ENCODE data around the gene IAH1.

The IAH1 gene, protein sequence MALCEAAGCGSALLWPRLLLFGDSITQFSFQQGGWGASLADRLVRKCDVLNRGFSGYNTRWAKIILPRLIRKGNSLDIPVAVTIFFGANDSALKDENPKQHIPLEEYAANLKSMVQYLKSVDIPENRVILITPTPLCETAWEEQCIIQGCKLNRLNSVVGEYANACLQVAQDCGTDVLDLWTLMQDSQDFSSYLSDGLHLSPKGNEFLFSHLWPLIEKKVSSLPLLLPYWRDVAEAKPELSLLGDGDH

DNA sequence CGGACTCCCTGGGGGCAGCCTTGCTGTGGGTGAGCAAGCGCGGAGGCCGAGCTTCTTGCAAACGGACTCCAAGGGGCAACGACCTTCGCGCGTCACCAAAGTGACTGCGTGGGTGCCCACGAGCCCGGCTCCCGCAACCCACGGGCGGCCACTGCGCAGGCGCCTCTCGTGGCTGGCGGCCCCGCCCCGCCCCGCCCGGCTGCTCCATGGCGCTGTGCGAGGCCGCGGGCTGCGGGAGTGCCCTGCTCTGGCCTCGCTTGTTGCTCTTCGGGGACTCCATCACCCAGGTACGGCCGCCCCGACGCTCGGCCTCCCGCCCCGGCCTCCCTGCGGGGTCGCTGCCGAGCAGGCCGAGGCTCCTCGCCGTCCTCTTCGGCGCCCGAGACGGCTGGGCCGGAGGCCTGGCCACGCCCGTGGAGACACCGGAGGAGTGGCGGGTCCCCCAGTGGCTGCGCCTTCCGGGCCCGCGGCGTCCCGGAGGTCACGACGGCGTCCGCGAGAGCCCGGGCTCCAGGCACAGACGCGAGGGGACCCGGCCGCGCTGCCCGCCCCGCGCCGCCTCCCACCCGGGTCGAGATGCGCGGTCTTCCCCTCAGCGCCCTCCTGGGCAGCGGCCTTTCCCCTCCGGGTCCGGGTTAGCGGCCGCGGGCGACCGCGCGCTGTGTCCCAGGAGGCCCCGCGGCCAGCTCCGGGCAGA lies at the start of gene IAH1:
IAH1 (plus strand) TSS at position 191 of the 697 bp plus-strand sequence; CDS start at position 207, 16 bp downstream.
- DNase-seq: no peak

DNA sequence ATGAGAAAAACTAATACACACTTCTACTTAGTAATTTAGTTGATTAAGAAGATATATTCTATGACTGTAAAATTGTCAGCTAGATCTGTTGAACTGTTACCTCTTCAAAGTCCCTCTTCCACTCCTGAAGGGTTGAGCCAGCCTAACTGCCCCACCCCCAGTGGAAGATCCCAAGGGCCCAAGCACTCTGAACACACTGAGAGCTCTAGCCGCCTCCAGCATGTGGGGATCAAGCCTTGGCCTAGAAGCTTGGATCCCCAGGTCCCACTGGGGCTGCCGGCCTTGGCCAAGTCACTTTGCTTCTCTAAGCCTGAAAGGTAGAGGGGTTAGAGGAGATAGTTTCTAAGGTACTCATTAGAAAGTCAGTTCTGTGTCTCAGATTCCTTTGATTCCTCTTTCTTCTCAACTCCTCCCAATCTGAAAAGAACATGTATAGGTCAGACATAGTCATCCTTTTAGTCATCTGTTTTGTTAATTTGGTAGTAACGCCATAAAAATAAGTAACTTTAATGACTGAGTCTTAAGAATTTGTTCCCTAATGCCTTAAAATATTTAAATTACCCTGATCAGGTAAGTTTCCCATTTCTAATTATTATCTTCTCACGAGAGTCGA lies 45.3 kb upstream of the IAH1 start:
- DNase-seq: no peak

DNA sequence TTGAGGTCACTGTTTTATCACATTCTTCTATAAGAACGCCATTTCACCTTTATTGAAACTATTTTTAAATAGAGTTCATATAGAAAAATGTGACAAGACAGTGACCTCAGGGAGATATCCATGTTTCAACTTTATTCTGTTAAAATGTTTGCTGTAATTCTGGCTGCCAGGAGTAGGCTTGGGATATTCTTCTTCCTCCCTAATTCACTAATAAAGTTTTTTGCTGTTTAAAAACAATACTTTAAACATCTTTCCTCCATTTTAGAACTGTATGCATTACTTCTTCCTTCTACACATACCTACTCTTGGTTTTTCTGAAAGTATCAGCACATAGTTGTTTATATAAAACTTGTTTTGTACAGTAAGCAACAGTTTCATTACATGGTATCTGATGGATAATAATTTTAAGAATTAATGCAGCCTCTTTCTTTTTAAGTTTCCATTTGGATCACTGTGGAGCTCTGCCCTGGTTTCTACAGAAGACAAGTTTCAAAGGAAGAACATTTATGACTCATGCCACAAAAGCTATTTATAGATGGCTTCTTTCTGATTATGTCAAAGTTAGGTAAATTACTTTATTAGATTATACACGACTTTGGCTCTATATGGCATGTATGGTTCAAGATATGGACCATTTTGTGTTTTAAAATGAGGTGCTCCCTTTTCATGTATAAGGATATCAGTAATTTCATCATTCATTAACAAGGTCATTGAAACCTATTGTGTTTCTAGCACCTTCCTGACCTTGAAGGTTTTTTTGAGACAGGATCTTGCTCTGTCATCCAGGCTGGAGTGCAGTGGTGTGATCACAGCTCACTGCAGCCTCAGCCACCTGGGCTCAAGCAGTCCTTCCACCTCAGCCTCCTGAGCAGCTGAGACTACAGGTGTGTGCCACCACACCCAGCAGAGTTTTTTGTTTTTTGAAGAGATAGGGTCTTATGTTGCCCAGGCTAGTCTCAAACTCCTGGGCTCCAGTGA lies 43.7 kb upstream of the IAH1 start:
- no peak for DNase-seq

DNA sequence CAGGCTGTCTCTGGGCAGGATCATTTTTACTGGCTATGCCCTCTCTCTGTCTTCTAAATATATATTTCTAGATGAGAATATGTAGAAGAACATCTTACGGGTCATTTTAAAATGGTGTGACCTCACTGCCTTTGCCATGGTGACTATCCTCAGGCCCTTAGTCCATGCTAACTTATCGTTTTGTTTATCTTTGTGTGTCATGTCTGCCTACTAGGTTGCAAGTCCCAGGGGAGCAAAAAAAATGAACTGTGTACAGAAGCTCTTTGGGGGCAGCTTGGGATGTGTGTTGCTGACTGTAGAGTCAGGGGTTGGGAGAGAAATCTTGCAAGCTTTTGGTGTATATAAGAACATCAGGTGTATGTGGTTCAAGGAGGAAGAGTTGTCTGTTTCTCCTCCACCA lies 39.9 kb upstream of the IAH1 start:
- no peak for DNase-seq

DNA sequence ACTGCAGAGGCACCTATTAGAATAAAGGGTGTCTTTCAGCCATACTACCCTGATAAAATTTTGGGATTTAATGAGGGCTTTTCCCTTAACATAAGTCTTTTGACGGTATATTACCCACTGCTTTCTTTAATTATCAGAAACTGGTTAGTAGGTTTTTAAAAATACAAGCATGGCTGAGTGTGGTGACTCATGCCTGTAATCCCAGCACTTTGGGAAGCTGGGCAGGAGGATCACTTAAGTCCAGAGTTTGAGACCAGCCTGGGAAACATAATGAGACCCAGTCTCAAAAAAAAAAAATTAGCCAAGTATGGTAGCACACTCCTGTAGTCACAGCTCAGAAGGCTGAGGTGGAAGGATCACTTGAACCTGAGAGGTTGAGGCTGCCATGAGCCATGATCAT lies 34.8 kb upstream of the IAH1 start:
- DNase-seq: no peak

DNA sequence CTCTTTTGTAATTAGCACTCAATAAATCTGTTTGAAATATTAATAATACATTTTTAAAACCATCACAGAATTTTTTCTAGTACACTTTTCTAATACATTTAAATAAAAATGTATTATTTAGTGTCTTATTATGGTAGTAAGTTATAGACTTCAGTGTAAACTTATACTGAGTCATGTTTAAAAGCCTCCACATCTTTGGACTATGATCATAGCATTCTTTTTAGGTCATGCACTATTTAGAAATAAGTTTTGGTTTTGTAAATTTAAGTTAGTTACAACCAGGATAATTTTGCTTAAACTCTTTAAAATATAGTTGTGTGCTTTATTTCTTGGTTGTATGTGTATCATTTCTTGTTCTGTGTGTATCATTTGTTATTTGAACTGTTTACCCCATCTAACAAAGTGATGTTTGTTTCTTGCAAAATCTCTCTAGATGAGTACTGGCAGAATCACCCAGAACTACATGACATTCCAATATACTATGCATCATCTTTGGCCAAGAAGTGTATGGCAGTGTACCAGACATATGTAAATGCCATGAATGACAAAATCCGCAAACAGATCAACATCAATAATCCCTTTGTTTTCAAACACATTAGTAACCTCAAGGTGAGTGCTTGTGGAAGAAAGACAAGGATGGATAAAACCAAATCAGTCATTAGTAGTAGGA lies 34.2 kb upstream of the IAH1 start:
- DNase-seq: no peak

DNA sequence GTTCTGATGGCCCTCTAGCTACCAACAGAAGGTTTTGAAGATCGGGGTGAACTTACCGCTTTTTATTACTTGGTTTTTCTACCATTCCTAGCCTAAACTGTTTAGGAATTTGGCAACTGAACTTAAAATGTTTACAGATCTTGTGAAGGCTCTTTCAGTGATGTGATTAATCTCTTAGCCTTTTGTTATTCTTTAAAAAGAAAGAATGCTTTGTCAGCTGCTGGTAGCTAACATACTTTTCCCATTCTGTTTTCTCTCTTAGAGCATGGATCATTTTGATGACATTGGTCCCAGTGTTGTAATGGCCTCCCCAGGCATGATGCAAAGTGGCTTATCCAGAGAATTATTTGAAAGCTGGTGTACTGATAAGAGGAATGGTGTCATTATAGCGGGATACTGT lies 32.8 kb upstream of the IAH1 start:
- no peak for DNase-seq

DNA sequence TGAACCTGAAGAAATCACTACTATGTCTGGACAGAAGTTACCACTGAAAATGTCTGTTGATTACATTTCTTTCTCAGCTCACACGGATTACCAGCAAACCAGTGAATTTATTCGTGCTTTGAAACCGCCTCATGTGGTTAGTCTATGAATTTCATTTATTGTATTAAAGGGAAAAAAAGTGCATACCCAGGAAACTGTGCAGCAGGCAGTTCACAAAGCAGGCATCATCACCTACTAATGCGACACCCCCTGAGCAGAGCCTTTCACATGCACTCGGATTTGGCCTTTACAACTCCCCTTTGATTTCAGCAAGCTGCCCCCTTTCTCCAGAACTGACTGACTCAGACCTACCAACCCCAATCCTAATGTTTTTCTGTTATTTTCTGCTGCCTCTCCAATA lies 30.8 kb upstream of the IAH1 start:
- no peak for DNase-seq

DNA sequence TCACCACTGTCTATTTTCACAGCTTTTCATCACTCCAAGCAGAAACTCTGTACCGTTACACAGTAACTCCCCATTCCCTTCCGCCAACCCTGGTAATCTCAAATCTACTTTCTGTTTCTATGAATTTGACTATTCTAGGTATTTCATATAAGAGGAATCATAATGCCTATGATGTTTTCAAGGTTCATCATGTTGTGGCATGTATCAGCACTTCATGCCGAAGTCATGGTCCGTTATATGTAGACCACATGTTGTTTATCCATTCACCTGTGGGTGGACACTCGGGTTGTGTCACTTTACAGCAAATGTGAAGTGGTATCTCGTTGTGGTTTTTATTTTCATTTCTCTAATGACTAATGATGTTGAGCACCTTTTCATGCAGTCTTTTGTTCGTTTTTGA lies 29.3 kb upstream of the IAH1 start:
- no peak for DNase-seq

DNA sequence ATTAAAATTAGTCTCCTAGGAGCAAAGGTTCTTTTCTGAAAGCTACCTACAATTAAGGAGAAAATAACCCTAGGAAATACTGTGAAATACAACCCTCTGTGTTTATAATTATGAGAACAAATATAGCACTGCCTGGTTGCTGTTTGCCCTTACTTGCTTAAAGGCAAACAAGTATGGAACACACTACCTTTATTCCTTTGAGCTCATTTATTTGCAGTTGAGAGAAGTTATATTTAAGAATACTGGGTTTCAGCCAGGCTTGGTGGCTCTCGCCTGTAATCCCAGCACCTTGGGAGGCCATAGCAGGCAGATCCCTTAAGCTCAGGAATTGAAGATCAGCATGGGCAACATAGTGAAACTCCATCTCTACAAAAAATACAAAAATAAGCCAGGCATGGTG lies 23.1 kb upstream of the IAH1 start:
- no peak for DNase-seq

DNA sequence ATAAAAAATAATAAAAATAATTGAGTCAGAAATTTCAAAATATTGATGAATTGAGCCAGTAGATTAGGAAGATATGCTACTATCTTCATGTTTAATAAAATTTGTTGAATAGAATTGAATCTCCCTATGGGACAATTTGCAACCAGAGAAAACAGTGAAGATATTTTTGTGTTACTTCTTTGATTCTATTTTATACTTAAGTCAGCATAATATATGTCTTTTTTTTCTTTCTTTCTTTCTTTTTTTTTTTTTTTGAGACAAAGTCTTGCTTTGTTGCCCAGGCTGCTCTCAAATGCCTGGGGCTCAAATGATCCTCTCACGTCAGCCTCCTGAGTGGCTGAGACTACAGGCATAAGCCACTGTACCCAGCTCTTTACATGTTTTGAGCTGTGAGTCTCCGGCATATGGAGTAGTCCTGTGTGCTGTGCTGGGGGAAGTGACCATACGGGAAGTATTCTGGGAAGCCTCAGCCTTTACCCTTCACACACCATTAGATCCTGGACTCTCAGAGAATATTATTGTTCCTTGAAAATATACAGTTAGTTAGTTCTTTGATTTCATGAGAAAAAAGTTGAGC lies 13.8 kb upstream of the IAH1 start:
- no peak for DNase-seq

DNA sequence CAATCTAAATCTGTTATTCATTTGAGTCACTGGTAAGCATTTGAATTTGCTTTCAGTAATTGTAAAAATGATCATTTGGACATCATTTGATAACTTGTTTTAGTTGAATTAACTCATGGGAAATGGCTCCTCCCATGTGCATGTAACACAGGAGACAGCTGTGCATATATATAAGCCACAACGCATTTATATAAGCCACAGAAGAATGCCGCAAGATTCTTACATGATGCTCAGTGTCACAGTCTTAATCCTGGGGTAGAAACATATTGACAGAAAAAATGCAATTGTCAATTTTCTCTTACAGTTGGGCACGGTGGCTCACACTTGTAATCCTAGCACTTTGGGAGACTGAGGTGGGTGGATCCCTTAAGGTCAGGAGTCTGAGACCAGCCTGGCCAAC lies 13.3 kb upstream of the IAH1 start:
- DNase-seq: no peak

DNA sequence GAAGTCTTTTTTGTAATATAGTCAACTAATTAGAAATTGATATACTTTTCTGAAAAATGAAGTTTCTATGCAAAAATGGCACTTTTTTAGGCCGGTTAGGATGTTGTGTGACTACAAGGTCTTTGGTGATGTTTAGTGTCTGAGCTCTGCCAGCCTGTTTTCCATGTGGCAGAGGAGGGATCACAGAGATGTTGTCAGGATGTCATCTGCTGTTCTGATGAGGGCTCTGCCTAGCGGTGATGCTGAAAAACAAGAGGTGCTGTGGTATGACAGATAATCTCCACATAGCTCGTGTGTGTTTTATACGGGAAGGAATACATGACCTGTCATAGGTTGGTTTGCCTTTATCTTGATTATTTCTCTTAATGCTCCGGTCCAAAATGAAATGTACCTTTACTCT lies 12.0 kb upstream of the IAH1 start:
- DNase-seq: no peak

DNA sequence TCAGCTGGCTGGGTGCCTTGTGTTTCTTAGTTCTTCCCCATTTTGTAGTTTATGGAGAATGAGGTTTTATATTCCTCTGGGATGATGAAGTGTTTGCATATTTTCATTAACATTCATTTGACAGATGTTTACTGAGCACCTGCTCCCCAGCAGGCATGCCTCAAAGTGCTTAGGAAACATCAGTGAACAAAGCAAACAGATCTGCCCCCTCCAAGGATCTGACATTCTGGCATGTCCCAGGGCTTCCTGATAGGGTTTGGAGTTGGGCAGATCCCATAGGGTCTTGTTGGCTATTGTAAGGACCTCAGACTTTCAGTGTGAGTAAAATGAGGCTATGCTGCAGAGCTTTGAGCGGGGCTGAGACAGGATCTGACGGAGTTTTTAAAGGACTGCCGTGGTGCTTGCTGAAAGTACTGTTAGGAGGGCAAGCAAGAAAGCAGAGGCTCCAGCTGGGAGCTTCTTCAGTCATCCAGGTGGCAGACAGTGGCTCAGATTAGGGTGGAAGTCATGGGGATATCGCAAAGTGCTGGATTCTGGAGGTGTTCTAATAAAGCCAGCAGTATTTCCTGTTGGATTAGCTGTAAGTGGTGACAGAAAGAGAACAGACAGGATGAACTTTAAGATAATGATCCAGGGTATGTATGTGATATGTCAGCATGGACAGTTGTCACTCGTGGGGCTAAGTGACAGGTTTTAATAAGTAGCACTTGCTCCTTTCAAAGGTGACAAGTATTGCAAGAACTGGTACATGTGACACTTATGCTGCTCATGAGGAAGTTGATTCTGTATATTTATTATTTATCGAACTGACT lies 11.3 kb upstream of the IAH1 start:
- no peak for DNase-seq

DNA sequence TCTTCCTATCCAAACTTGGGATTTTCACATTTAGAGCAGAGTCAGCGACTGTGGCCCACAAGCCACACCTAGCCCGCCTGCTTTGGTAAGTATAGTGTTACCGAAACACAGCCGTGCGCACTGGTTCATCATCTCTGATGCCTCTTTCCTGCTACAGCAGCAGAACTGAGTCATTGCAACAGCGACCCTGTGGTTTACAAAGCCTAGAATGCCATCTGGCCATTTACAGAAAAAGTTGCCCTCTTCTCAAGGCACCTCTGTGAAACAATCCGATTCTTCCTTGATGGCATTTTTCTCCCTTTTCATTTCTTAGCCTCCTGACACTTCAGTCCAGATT lies 10.7 kb upstream of the IAH1 start:
- no peak for DNase-seq

DNA sequence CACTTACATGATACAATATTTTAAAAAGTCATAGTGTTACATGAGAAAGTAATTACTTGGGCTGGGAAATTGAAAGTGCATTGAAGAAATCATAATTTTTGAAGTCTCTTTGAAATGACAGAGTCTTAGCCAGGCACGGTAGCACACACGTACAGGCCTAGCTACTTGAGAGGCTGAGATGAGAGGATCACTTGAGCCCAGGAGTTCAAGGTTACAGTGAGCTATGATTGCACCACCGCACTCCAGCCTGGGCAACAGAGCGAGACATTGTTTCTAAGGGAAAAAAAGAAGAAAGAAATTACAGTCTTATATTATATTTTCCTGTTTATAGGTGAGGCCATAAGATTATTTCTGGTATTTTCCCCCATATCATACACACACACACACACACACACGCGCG lies 9.2 kb upstream of the IAH1 start:
- no peak for DNase-seq

DNA sequence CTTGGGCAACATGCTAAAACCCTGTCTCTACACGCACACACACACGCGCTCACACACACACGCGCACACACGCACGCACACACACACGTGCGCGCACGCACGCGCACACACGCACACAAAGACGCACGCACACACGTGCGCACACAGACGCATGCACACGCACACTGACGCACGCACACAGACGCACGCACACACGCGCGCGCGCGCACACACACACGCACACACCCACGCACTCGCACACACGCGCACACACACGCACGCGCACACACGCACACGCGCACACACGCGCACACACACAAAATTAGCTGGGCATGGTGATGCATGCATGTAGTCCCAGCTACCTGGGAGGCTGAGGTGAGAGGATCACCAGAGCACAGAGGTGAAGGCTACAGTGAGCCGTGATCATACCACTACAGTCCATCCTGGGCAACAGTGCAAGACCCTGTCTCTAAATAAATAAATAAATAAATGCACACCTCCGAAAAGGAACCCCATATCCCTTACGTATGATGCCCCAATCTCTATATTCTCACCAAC lies 8.1 kb upstream of the IAH1 start:
- DNase-seq: no peak

DNA sequence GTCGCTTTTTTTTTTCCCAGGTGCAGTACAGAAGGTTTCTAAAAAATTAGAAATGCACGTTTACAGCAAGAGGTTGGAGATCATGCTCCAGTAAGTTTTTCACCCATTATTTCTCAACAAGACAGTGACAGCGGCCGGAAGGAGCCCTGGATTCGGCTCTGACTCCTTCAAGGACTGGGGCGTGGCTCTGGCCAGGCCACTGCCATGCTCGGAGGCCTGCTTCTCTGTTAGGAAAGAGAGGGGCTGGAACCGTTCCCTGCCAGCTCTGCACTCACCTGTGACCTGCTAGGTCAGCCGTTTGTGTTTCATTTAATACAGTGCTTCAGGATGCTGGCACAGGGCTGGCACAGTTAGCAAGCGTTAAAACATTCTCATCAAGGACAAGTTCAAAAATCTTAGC lies 6.7 kb upstream of the IAH1 start:
- no peak for DNase-seq

DNA sequence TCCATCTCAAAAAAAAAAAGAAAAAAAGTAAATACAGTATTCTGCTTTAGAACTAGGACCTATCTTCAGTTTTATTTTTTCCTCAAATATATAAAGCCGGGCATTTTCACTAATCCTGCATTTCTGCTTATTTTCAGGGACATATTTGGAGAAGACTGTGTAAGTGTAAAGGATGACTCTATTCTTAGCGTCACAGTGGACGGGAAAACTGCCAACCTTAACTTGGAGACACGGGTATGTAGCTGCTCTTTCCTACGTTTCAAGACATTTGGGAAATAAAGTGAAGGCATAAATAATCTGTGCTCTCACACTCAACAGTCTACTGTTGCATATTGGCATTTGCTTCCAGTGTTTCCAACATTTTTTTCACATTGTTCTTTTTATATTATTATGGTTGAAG lies 3.1 kb upstream of the IAH1 start:
- DNase-seq: no peak

DNA sequence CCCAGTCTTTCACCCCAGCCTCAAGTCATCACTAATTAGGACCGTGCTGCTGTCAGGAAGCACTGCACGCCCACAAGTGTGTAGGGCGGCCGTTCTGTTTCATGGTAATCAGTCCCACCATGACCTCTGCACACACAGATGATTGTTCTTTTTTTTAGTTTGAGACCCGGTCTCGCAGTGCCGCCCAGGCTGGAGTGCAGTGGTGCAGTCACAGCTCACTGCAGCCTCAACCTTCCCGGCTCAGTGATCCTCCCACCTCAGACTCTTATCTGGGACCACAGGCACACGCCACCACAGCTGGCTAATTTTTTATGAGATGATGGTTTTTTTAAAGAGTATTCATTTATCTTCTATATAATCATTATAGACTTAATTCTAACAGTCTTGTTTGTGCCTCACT lies 1.8 kb upstream of the IAH1 start:
- no peak for DNase-seq

DNA sequence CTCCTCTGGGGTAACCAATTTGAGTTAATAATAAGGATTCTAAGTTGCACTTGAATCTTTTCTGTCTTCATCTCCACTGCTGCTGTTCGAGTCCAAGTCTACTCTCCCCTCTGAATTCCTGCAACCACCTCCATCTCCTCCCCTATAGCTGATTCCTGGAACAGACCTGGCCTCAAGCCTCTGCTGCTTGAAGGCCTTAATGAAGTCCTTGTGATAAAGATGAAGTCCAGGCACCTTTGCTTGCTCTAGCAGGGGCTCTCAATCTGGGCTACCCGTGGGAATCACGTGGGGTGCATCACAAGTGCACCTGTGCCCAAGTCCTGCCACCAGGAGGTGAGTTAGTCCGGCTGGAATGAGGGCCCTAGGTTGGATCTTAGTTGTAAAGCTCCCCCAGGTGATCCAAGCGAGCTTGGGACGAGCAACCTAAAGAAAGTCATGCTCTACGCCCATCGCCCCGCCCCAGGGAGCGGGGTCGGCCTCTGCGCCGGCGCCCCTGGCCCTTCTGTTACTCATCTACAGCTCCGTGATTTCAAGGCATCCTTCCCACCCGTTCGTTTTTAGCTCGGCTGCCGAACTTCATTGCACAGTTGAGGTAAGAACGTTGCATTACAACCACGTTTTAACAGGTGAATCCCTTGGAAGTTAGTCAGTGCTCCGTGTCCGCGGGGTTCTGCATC lies 905 bp upstream of the IAH1 start:
- DNase-seq: no peak
